K562 (cell line): ENCODE measurements around the gene TMEM151A. TPM values are rescaled to one million over a fixed set of nuclear protein-coding genes. Genes with fewer than 3 reads are reported as not detected.

Source experiments
- ARID3B ChIP-seq: fragments of 250-450 bp; sonication (Bioruptor Pico); IDR thresholded peaks from 2 replicates; pipeline ENCODE4 v1.4.0; 2020; ENCODE audit warnings: borderline replicate concordance
- ESRRB ChIP-seq: fragments of 250-450 bp; sonication (Bioruptor Pico); IDR thresholded peaks from 2 replicates; pipeline ENCODE4 v1.5.0; 2020; ENCODE audit warnings: mild to moderate bottlenecking, moderate library complexity, borderline replicate concordance
- GTF2E2 ChIP-seq: fragments of 200-800 bp; sonication (Bioruptor generic); IDR thresholded peaks from 2 replicates; pipeline ENCODE4 v1.6.1; 2016; ENCODE audit warnings: missing genetic modification characterization, missing compliant biosample characterization
- HDAC1 ChIP-seq, 2 experiments: fragments of 450-650 bp; IDR thresholded peaks; 2 replicates each; pipeline ENCODE4 v1.6.1; 2016 to 2017; ENCODE audit warnings: inconsistent platforms in 1 of 2, mild to moderate bottlenecking in 1 of 2, moderate library complexity in 1 of 2
- ZNF639 ChIP-seq, 2 experiments: fragments of 200-800 bp in 1 of 2; sonication (Bioruptor generic) in 1 of 2; sonication (generic) in 1 of 2; formaldehyde crosslinking in 1 of 2; IDR thresholded peaks in 1 of 2; conservative IDR thresholded peaks in 1 of 2; 2 replicates each; pipeline versions ENCODE4 v1.5.0 to v1.6.1; 2016 to 2020; ENCODE audit warnings: missing compliant biosample characterization in 1 of 2, missing genetic modification characterization in 1 of 2, missing genetic modification reagents in 1 of 2
- polyA plus RNA-seq, 8 experiments: library from polyadenylated mRNA; depleted of rRNA in 4 of 8; stranded (reverse) in 5 of 8; unstranded in 3 of 8; fragments of >200 nt; fragmentation: Nextera tagmentation in 2 of 8; fragmentation: Illumina TruSeq in 1 of 8; extraction: Ambion mirVana in 2 of 8; extraction: Trizol in 1 of 8; gene quantifications; 2 replicates each; pipeline versions ENCODE4 v1.2.1 to v1.2.3, GENCODE V29; 2011 to 2014; ENCODE audit warnings: inconsistent platforms in 1 of 8, missing spikeins in 1 of 8
- total RNA-seq, 7 experiments: library from RNA; depleted of rRNA in 6 of 7; stranded (reverse); fragments of >200 nt in 6 of 7; fragmentation: Illumina TruSeq in 2 of 7; extraction: Trizol in 2 of 7; gene quantifications; 2 replicates each; pipeline versions ENCODE4 v1.2.1 to v1.2.3, GENCODE V29; 2011 to 2021; ENCODE audit warnings: low replicate concordance in 1 of 7

Gene TMEM151A
- total and polyA plus RNA-seq, 9 of the 15 experiments (the other 6 are each of a cell fraction or from before 2014, with no cell fraction given): not detected

- TF ChIP-seq GTF2E2 (tag) (peak; percentile 46; the same call in 1 of the 2 replicates), ZNF639 (CRISPR knock-in tag; conservative IDR thresholded peaks at IDR 0.05 in 1 of 2, IDR thresholded peaks at IDR 0.05 in 1 of 2) (peak in 1 of 2 experiments; percentile 78; a peak in 1 of 4 replicates), ARID3B (CRISPR knock-in tag) (no peak), ESRRB (CRISPR knock-in tag) (0 out of 2 replicates have a peak, but pooled peaks have one; percentile 1), HDAC1 (IDR thresholded peaks at IDR 0.05) (no peak)
Observed at GRCh38 chr11:66268244-66268951, 23.3 kb upstream of the TMEM151A start, which contains the start of gene RAB1B (continued).
